DND-41 (cell line): ENCODE measurements around the gene TNFRSF19.

Experiments
- ATAC-seq: fragments of 200-7000 bp; cut with Tn5 transposase; 3 replicates; pipeline ENCODE4 v1.9.1; 2021; ENCODE audit warnings: low read depth; ENCODE audit not compliant: insufficient read depth
- DNase-seq: peaks from one replicate; pipeline ENCODE4 v3.0.0-alpha.2; 2020
- H2AFZ ChIP-seq: 2 replicates; pipeline ENCODE4 v1.6.0; 2012; ENCODE audit warnings: low read depth, low read length
- H3K27ac ChIP-seq: 2 replicates; pipeline ENCODE4 v1.5.1; 2012; ENCODE audit warnings: low read length, inconsistent platforms
- H3K27me3 ChIP-seq: fragments of 200-600 bp; sonication (generic); 2 replicates; pipeline ENCODE4 v1.6.0; 2012; ENCODE audit warnings: low read length, mild to moderate bottlenecking, inconsistent platforms; ENCODE audit not compliant: insufficient read depth, poor library complexity
- H3K36me3 ChIP-seq: 2 replicates; pipeline ENCODE4 v1.5.1; 2012; ENCODE audit warnings: low read length, inconsistent platforms; ENCODE audit not compliant: insufficient read depth
- H3K4me1 ChIP-seq: 2 replicates; pipeline ENCODE4 v1.5.1; 2012; ENCODE audit warnings: mild to moderate bottlenecking, low read length; ENCODE audit not compliant: insufficient read depth
- H3K4me2 ChIP-seq: 2 replicates; pipeline ENCODE4 v1.6.0; 2012; ENCODE audit warnings: mild to moderate bottlenecking, moderate library complexity, low read length, inconsistent platforms; ENCODE audit not compliant: insufficient read depth
- H3K4me3 ChIP-seq, 2 experiments: fragments of 200-600 bp in 1 of 2; shearing (Covaris generic) in 1 of 2; 2 replicates each; pipeline ENCODE4 v1.5.1; 2012 to 2016; ENCODE audit warnings: inconsistent platforms in 2 of 2, low read length in 2 of 2, mild to moderate bottlenecking in 2 of 2, low read depth in 1 of 2, moderate library complexity in 1 of 2
- H3K79me2 ChIP-seq: 2 replicates; pipeline ENCODE4 v1.6.0; 2012; ENCODE audit warnings: low read length, inconsistent platforms; ENCODE audit not compliant: insufficient read depth
- H3K9ac ChIP-seq: 2 replicates; pipeline ENCODE4 v1.6.0; 2012; ENCODE audit warnings: low read depth, mild to moderate bottlenecking, inconsistent platforms, low read length, moderate library complexity
- H3K9me3 ChIP-seq: 2 replicates; pipeline ENCODE4 v1.5.1; 2012; ENCODE audit warnings: low read length, moderate library complexity, mild to moderate bottlenecking, inconsistent platforms; ENCODE audit not compliant: insufficient read depth, severe bottlenecking
- H4K20me1 ChIP-seq: 2 replicates; pipeline ENCODE4 v1.6.0; 2012; ENCODE audit warnings: low read length; ENCODE audit not compliant: insufficient read depth
- CTCF ChIP-seq: IDR thresholded peaks from 2 replicates; pipeline ENCODE4 v1.5.1; 2012; ENCODE audit warnings: borderline replicate concordance, low read length, moderate library complexity, mild to moderate bottlenecking; ENCODE audit not compliant: poor library complexity, severe bottlenecking; ENCODE audit errors: extremely low read depth
- EZH2 ChIP-seq: IDR thresholded peaks from 3 replicates; pipeline ENCODE4 v1.6.1; 2012; ENCODE audit warnings: borderline replicate concordance, low read depth, mild to moderate bottlenecking, moderate library complexity, low read length, inconsistent platforms; ENCODE audit not compliant: severe bottlenecking

The TNFRSF19 gene

GRCh38 chr13:23630349-23631093 lies 60.3 kb downstream of the TNFRSF19 start:
- H3K27me3 ChIP-seq: peaks cover 4% of the 10 kb centered on the region
- no peak overlapping the region for H3K4me3 ChIP-seq
- H3K9me3 ChIP-seq: no peaks in the 10 kb centered on the region
- TF ChIP-seq EZH2: no peak
- TF ChIP-seq CTCF: no peak
- H3K4me2 ChIP-seq: no peak overlapping the region
- DNase-seq: no peak
- ATAC-seq: no peak
- no peaks in the 10 kb centered on the region for H3K4me1 ChIP-seq
- no peaks in the 10 kb centered on the region for H3K36me3 ChIP-seq
- no peaks in the 10 kb centered on the region for H3K79me2 ChIP-seq
- H3K27ac ChIP-seq: no peak overlapping the region
- H4K20me1 ChIP-seq: no peaks in the 10 kb centered on the region
- no peak overlapping the region for H2AFZ ChIP-seq
- H3K9ac ChIP-seq: no peak overlapping the region

GRCh38 chr13:23631311-23632047 lies 61.3 kb downstream of the TNFRSF19 start:
- H3K9ac ChIP-seq: no peak overlapping the region
- no peak overlapping the region for H3K4me3 ChIP-seq
- no peaks in the 10 kb centered on the region for H3K4me1 ChIP-seq
- no peaks in the 10 kb centered on the region for H3K36me3 ChIP-seq
- H2AFZ ChIP-seq: no peak overlapping the region
- no peaks in the 10 kb centered on the region for H3K9me3 ChIP-seq
- DNase-seq: no peak
- H3K4me2 ChIP-seq: no peak overlapping the region
- ATAC-seq: no peak
- TF ChIP-seq EZH2: no peak
- no peak for TF ChIP-seq CTCF
- no peak overlapping the region for H3K27ac ChIP-seq
- peaks cover 4% of the 10 kb centered on the region for H3K27me3 ChIP-seq
- H4K20me1 ChIP-seq: no peaks in the 10 kb centered on the region
- H3K79me2 ChIP-seq: no peaks in the 10 kb centered on the region

- Histone ChIP-seq H2AFZ (no peak overlapping the region), H3K36me3 (no peaks in the 10 kb centered on the region), H3K79me2 (no peaks in the 10 kb centered on the region), H3K27ac (no peak overlapping the region), H3K4me3 (no peak overlapping the region), H3K27me3 (peaks cover 4% of the 10 kb centered on the region), H3K4me2 (no peak overlapping the region), H4K20me1 (no peaks in the 10 kb centered on the region), H3K4me1 (no peaks in the 10 kb centered on the region), H3K9me3 (no peaks in the 10 kb centered on the region), H3K9ac (no peak overlapping the region)
- no peak for DNase-seq
- no peak for ATAC-seq
- no peak for TF ChIP-seq CTCF
- TF ChIP-seq EZH2: no peak
These were observed 61.9 kb downstream of the TNFRSF19 start for GRCh38 chr13:23632048-23632582.
